Neutrophil (primary cell): ENCODE data around the gene GIMAP5.
A peak's percentile ranks its signal among the peaks of the same experiment; 100 is the strongest.

Experiments
- H3K27ac ChIP-seq: fragments of 200-600 bp; sonication (generic); 2 replicates; pipeline ENCODE4 v1.5.1; 2016; ENCODE audit warnings: mild to moderate bottlenecking, moderate library complexity
- H3K27me3 ChIP-seq: fragments of 200-600 bp; sonication (generic); 2 replicates; pipeline ENCODE4 v1.6.0; 2016; ENCODE audit warnings: mild to moderate bottlenecking
- H3K36me3 ChIP-seq: fragments of 200-600 bp; sonication (generic); 2 replicates; pipeline ENCODE4 v1.5.1; 2017
- H3K4me1 ChIP-seq, 2 experiments: fragments of 200-600 bp in 1 of 2; sonication (generic) in 1 of 2; 1 replicate in 1 of 2; 2 replicates in 1 of 2; pipeline versions ENCODE4 v1.5.1 to v1.6.1; 2013 to 2016; ENCODE audit warnings: low read depth in 1 of 2, low read length in 1 of 2, mild to moderate bottlenecking in 1 of 2, moderate library complexity in 1 of 2; ENCODE audit not compliant: control insufficient read depth in 1 of 2, insufficient read depth in 1 of 2
- H3K4me3 ChIP-seq, 2 experiments: fragments of 200-600 bp in 1 of 2; sonication (generic) in 1 of 2; 1 replicate in 1 of 2; 2 replicates in 1 of 2; pipeline ENCODE4 v1.5.1; 2013 to 2016; ENCODE audit warnings: low read depth in 1 of 2, low read length in 1 of 2, mild to moderate bottlenecking in 1 of 2, moderate library complexity in 1 of 2
- H3K9me3 ChIP-seq: fragments of 200-600 bp; sonication (generic); 2 replicates; pipeline ENCODE4 v1.5.1; 2016
- CTCF ChIP-seq: fragments of 200-600 bp; sonication (generic); IDR thresholded peaks from 2 replicates; pipeline ENCODE4 v1.5.1; 2016; ENCODE audit warnings: antibody characterized with exemption

GIMAP5 gene

GRCh38 chr7:150780292-150780691, 43.1 kb downstream of the GIMAP5 start:
- no peak overlapping the region for H3K27ac ChIP-seq
- peaks cover 14 to 25% of the 10 kb centered on the region in 2 experiments for H3K4me1 ChIP-seq
- no peak overlapping the region for H3K4me3 ChIP-seq
- H3K9me3 ChIP-seq, result no peaks in the 10 kb centered on the region
- H3K36me3 ChIP-seq, result no peaks in the 10 kb centered on the region
- peaks cover 4% of the 10 kb centered on the region for H3K27me3 ChIP-seq
- no peak for TF ChIP-seq CTCF

- no peaks in the 10 kb centered on the region for H3K36me3 ChIP-seq
- peaks cover 4% of the 10 kb centered on the region for H3K27me3 ChIP-seq
- H3K9me3 ChIP-seq, result no peaks in the 10 kb centered on the region
- no peak overlapping the region for H3K27ac ChIP-seq
- peaks cover 21 to 32% of the 10 kb centered on the region in 2 experiments for H3K4me1 ChIP-seq
- TF ChIP-seq CTCF, result no peak
- no peak overlapping the region for H3K4me3 ChIP-seq
Observed at GRCh38 chr7:150781103-150781502, 43.9 kb downstream of the GIMAP5 start.

- H3K27me3 ChIP-seq, result peaks cover 4% of the 10 kb centered on the region
- H3K27ac ChIP-seq, result no peak overlapping the region
- H3K9me3 ChIP-seq, result no peaks in the 10 kb centered on the region
- H3K4me3 ChIP-seq, result no peak overlapping the region
- H3K4me1 ChIP-seq, result peaks cover 22 to 34% of the 10 kb centered on the region in 2 experiments
- TF ChIP-seq CTCF, result no peak
- H3K36me3 ChIP-seq, result no peaks in the 10 kb centered on the region
Observed at GRCh38 chr7:150781961-150782360, 44.7 kb downstream of the GIMAP5 start.

GRCh38 chr7:150784120-150784736, 47.0 kb downstream of the GIMAP5 start:
- no peak overlapping the region for H3K4me3 ChIP-seq
- H3K9me3 ChIP-seq, result no peaks in the 10 kb centered on the region
- no peaks in the 10 kb centered on the region for H3K27me3 ChIP-seq
- TF ChIP-seq CTCF, result no peak
- no peaks in the 10 kb centered on the region for H3K36me3 ChIP-seq
- H3K27ac ChIP-seq, result no peak overlapping the region
- H3K4me1 ChIP-seq, result peaks cover 31 to 47% of the 10 kb centered on the region in 2 experiments

DNA sequence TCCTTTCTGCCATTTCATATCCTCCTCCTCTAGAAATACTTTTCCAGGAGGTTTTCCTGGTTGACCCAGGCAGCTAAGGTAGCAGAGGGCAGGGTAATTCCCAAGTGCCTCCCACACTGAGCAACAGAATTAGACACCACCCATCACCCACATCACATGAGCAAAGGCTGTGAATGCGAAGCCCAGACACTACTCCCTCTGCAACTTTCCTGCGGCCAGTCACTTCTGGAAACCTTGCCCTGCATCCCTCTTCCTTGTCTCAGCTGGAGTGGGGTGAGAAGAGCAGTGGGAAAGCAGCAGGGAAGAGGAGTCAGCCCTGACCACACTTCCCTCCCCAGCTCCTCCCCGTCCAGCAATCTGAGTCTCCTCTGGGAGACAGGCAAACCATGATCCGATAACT, 47.7 kb downstream of the GIMAP5 start:
- no peak overlapping the region for H3K4me3 ChIP-seq
- H3K4me1 ChIP-seq, result peaks cover 31 to 47% of the 10 kb centered on the region in 2 experiments
- H3K9me3 ChIP-seq, result no peaks in the 10 kb centered on the region
- no peak for TF ChIP-seq CTCF
- no peaks in the 10 kb centered on the region for H3K36me3 ChIP-seq
- H3K27me3 ChIP-seq, result no peaks in the 10 kb centered on the region
- peak overlapping the region; percentile 58 for H3K27ac ChIP-seq
